HG02840 (cell line): Measurements from ENCODE around the gene IL12RB2.
"Not testable (repeated sequence)": the region's sequence is repeated elsewhere in the genome, so short reads cannot be mapped to it uniquely, and the experiment has no call there.

Source experiments
- ATAC-seq: cut with Tn5 transposase; IDR thresholded peaks from one replicate; pipeline ENCODE4 v1.9.1; 2021; ENCODE audit warnings: mild to moderate bottlenecking, moderate library complexity, moderate number of reproducible peaks; ENCODE audit not compliant: unreplicated experiment, low FRiP score

Gene IL12RB2

DNA sequence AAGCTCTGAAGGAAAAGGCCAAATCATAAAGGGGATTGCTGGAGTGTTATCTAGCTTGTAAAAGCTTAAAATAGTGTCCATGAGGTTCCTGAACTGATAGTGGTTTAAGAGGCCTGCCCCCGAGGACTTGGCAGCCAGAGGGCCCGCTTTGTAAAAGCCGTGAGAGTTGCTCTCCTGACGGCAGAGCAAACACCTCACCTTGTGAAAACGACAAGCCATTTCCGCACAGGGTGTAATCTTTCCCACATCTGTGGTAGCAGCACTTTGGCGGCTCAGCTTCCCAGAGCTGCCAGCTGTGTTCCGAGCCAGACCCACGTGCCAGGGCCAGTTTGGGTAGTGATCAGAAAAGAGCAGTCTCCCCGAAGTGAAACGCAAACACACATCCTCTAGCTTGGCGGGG lies 85.6 kb downstream of the IL12RB2 start:
- no peak for ATAC-seq

DNA sequence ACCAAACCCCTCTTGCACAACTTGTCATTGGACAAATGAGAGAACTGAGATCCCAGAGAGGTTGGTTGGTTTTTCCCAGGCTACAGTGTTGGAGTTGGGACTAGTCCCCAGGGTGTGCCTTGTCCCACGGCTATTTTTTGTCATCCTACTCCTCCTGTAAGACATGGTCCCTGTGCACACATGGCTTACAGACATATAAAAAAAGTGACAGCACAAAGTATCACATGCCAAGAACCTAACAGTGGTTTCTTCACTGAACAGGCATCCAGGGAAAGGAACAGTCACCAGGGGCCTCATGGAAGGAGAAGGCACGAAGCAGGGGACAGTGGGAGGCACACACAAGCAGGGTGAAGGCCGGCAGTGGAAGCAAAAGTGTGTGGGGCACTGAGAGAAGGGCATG lies 86.1 kb downstream of the IL12RB2 start:
- ATAC-seq: no peak

DNA sequence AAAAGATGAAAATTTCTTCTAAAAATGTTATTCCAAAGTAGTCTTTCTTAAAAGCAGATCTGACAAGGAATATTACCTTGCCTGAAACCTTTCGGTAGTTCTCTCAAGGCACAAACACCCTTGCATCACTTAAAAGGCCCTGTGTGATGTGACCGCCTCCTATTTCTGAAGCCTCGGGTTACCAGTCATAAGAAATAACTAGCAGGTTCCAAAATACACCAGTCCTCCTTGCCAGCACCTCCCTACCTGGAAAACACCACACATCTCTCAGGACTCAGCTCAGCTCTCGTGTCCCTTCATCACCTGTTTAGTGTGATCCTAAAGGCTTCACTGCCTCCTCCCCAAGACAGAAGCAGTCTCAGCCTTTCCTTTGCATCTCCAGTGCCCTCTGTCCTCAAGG lies 86.9 kb downstream of the IL12RB2 start:
- no peak for ATAC-seq

DNA sequence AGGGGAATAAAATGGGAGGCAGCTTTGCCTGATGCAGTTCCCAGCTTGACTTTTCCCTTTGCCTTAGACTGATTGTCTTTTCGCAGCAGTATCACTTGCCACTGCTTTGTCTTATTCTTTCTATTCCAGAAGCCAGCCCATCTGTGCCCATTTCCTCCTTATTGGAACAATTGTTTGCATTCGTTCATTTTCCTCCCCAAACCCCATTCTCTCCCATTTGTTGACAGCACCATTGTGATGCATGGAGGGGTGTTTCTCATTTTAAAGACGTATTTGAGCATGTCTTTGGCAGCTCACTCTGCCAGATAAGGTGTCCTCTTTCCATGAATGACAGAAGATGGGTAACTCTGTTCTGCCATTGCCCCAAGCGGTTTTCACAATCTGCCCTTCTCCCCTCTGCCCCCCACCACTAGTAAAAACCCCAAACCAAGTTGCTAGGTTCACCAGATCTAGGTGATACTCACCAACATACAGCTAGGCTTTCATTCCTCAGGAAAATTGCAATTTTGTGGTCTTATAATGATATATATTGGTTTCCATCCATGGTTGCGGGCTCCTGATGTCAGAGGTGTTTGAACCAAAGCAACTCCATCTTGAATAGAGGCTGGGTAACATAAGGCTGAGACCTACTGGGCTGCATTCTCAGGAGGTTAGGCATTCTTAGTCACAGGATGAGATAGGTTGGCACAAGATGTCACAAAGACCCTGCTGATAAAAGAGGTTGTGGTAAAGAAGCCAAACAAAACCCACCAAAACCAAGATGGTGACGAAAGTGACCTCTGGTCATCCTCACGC lies 91.7 kb downstream of the IL12RB2 start:
- no peak for ATAC-seq

DNA sequence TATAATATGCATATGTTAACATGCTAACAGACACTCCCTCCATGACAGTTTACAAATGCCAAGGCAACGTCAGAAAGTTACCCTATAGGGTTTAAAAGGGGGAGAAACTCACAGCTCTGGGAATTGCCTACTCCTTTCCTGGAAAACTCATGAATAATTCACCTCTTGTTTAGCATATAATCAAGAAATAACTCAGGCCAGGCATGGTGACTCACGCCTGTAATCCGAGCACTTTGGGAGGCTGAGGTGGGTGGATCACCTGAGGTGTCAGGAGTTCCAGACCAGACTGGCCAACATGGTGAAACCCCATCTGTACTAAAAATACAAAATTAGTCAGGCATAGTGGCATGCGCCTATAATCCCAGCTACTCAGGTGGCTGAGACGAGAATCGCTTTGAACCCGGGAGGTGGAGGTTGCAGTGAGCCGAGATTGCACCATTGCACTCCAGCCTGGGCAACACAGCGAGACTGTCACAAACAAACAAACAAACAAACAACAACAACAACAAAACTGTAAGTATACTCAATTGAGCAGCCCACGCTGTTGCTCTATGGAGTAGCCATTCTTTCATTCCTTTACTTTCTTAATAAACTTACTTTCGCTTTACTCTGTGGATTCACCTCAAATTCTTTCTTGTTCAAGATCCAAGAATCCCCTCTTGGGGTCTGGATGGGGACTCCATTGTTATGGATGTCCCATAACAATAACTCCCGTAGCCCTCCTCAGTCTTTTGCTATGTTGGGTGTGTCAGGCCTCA lies 92.5 kb downstream of the IL12RB2 start:
- ATAC-seq: not testable (repeated sequence)

DNA sequence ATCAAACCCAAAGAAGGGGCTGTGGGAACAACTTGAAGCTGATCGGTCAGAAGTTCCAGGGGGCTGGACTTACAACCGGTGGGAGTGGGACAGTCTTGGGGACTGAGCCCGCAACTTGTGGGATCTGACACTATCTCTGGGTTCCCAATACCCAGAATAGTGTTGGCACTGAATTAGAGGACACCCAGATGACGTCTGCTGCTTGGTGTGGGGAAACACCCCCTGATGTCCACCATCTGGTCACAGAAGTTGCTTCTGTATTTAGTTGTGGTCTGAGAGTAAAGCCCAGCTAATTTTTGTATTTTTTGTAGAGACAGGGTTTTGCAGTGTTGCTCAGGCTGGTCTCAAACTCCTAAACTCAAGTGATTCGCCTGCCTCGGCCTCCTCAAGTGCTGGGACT lies 93.8 kb downstream of the IL12RB2 start:
- no peak for ATAC-seq

DNA sequence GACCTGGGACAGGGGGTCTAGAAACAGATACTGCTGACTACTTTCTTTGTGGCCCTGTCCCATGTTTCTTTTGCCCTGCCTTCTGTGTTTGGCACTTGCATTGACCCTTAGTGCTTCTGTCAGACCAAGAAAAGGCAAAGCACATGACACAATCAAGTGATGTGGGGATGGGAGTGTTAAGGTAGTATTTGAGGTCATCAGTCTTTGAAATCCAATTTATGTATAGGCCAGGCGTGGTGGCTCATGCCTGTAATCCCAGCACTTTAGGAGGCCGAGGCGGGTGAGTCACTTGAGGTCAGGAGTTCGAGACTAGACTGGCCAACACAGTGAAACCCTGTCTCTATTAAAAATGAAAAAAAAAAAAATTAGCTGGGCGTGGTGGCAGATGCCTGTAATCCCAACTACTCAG lies 96.5 kb downstream of the IL12RB2 start:
- no peak for ATAC-seq

DNA sequence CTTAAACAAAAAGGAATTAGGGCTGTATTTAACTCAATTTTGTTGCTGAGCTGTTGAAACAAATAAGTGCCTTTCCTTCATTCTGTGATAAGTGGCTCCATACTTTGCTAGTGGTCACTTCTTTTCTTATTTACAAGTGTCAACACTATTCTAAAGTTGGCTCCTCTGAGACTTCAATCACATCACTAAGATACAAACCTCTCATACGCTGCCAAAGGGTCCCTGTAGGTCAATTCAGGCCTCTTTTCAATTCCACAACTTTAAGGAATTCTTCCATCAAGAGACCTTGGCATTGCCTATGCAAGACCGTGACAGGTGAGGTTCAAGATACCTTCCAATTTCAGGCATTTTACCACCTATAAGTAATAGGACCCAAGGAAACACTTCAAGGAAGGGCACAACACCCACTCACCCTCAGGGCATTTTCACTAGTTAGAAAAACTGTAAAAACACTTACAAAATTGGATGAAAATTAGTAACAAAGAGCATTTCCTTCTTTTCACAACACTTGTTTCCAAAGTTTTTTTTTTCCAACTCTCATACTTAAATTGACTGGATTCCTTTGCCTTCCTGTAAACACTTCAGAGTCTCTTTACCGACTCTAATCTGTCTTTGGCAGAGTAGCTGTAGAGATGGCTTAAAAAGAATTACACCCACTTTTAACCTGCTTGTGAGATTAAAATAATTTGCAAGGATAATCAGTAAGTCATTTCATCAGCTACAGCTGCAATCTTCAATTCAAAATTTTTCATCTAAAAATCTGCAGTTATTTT lies 98.0 kb downstream of the IL12RB2 start:
- ATAC-seq: no peak

DNA sequence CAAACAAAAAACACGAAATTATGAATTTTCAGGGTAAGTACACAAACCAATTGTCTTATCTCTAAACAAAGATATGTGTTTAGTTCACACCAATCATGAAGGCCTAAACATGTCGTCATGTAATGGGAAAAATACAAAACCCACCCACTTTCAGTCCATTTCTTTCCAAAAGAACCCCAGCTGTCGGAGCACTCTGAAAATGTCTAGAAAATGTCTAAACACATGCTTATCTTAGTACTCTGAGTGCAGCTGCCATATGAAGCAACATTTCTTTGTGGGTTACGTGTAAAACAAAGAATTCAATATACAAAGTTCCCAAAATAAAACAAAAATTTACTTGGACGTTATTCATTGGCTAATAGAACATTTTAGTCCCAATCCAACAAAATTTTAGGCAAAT lies 99.8 kb downstream of the IL12RB2 start:
- no peak for ATAC-seq

DNA sequence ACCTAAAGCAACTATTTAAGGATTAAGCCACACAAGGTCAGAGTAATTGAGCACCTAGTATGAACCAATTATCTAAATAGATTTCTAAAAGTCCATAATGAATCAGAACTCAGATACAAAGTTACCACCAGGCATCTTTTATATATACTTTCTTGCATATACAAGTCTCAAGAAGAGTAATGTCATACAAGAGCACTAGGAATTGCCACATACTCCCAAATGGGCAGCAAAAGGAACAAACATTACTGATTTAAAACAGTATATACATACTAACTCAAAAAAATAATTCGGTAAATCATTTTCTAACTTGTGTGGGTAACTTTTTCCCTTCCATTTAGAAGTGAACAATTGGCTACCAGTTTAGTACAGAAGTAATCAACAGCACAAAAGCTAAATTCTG lies 100.5 kb downstream of the IL12RB2 start:
- no peak for ATAC-seq

DNA sequence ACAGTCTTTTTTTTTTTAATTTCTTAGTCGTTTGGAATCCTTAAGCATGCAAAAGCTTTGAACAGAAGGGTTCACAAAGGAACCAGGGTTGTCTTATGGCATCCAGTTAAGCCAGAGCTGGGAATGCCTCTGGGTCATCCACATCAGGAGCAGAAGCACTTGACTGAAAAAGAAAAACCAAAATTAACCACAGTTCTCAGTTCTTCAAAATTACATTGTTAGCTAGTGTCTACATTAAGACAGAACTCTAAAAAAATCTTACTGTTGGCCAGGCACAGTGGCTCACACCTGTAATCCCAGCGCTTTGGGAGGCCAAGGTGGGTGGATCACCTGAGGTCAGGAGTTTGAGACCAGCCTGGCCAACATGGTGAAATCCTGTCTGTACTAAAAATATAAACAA lies 105.4 kb downstream of the IL12RB2 start:
- not testable (repeated sequence) for ATAC-seq

DNA sequence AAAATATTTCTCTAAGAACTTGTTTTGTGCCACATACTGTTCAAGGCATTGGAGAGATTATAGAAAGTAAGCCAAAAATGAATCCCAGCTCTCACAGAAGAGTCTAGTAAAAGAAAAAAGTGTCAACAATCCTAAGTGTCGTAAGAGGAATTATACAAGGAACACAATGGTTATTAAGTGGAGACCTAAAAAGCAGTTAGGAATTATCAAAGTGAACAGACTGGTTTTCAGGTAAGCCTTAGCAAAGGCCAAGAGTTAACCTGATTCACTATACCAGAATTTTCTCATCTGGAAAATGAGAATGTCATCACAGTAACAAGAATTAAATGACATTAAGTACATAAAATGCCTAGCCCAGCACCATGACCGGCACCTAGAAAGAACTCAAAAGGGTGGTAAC lies 106.9 kb downstream of the IL12RB2 start:
- no peak for ATAC-seq

DNA sequence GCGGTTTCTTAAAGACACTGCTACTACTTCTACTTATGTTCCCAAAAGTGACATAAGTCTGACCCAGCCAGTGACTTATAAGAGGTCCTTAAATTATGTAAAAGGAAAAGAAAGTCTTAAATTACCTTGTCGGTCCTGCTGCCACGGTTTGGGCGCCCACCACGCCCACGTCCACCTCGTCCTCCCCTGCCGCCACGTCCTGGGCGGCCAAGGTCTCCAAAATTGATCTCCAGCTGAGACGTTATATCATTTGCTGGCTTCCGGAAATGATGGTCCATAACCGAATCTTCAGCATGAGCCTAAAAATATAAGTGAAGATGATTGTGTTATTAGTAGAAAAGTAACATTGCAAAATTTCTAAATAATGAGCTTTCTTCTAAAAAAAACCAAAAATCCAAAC lies 107.4 kb downstream of the IL12RB2 start:
- no peak for ATAC-seq

DNA sequence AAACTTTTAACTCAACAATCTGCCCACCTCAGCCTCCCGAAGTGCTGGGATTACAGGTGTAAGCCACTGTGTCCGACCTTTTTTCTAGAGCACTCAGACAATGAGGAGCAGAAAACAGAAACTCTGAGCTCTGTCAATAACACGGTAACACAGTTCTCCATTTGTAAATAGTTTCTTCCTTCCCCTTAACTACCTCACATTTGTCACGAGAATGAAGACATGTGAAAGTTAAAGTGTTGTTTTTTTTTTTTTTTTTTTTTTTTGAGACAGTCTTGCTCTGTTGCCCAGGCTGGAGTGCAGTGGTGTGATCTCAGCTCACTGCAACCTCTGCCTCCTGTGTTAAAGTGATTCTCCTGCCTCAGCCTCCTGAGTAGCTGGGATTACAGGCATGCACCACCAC lies 110.1 kb downstream of the IL12RB2 start:
- not testable (repeated sequence) for ATAC-seq

DNA sequence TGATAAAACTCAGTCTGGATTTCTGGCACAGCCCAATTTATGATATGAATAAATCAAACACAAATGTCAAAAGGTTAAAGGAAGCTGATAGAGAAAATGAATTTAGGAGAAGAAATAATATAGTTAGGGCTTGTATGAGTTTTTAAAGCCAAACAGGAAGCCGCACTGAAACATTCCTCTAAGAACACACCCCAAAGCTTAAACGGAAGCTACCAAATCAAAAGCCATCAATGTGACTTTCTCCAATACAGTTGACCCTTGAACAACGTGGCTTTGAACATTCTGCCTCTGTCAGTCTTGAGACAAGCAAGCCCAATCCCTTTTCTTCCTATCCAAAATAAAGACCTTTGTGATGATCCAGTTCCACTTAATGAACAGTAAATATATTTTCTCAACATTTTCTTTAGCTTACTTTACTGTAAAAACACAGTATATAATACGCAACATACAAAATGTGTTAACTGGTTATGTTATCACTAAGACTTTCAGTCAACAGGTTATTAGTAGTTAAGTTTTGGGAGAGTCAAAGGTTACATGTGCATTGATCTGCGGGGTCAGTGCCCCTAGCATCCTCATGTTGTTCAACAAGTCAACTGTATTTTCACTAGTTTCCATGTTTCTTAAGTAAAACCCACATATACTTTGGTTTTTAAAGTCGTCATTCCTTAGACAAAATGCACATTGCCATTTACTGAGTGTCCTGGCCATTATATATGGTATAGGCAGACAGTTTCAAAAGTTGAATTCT lies 111.3 kb downstream of the IL12RB2 start:
- ATAC-seq: no peak

DNA sequence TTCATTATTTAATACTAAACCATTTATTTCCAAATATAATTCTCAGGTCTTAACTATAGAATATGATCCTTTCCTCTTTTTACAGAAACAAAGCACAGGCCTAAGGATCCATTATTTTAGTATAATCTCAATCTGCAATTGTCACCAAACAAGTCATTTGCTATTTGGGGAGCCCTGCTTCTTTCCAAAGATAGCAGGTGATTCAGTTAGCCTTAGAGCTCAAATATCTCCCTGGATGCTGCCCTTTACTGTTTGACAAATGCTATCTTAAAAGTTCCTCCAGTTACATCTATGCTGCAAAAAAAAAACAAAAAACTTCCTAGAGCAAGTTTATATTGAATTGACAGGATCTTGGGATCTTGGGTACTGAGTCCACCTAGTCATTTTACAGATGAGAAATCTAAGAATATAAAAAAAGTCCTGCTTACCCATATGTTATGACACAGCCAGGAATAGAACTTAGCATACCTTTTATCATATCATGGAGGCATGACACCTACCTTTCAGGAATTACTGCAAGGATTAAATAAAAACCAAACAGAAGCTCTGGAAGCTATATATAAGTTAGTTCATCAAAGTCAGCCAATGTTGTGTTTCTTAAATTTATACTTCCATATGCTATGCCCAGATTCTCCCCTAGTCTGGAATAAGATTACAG lies 113.3 kb downstream of the IL12RB2 start:
- no peak for ATAC-seq

DNA sequence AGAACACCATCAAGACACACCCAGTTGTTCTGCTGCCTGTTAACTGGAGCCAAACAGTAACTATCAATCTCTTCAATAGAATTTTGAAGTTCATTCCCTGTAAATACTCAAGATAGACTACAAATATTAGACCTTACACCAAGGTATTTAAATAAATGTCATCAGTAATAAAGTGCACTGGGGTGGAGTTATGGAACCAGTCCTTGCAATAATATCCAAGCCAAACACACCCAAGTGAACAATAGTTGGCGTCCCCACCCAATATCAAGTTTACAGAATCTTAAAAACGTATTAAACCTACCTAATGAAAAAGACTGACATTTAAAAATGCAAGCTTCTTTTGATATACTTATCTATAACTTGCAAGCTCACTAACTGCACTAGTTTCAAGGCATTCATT lies 119.8 kb downstream of the IL12RB2 start:
- ATAC-seq: no peak

DNA sequence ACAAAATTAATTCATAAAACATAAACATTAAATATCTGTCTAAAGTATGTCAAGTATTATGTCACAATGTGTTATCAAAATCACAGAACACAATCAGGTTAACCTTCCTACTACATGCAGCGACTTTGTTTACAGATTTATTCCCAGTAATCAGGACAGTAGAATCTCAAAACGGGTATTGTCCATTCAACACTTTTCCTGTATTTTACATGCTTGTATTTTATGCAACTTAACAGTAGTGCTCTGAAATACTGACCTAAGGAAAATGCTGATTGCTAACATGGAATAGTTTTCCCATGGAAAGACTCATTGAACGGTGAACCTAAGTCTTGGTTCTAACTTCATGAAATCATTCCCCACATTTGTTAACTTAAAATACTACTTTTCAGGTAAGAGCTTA lies 120.3 kb downstream of the IL12RB2 start:
- ATAC-seq: no peak

DNA sequence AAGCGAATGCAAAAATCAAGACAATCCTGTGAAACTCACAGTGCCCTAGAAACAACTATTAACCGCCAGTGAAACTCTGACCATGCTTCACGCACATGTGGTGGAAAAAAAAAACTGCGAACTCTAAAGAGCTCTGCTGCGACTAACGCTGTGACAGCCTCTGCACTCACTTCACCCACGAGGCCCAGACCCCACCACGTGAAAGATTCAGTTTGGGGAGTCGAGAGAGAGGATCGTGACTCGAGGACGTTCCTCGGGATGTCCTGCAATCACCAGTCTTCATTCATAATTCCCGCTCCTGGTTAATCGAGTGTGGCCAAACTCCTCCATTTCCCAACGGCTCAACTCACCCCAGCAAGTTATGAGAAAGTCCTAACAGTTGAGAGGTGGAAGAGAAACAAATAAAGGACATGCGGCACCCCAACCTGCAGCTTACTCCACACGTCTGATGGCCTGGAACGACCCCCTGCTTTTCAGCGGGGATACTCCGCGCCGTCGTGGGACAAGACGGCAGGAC lies 121.4 kb downstream of the IL12RB2 start:
- no peak for ATAC-seq
